Thyroid gland (tissue), 4 donors: ENCODE results near the gene CCDC87.
"Not testable (repeated sequence)": the region's sequence is repeated elsewhere in the genome, so short reads cannot be mapped to it uniquely, and the experiment has no call there.

Experiments used
- POLR2A ChIP-seq, 2 donors: fragments of 450-650 bp; IDR thresholded peaks; one replicate each; pipeline ENCODE4 v1.6.1; 2017; ENCODE audit warnings: antibody characterized with exemption in 2 of 2, mild to moderate bottlenecking in 2 of 2, moderate library complexity in 1 of 2
- TF ChIP-seq, protein P1 (sequence below), 6 experiments: fragments of 200-600 bp in 3 of 6; fragments of 450-650 bp in 3 of 6; sonication (generic) in 3 of 6; IDR thresholded peaks; one replicate each; pipeline ENCODE4 v1.5.1; 2016 to 2019; ENCODE audit warnings: antibody characterized with exemption in 6 of 6, mild to moderate bottlenecking in 2 of 6, inconsistent platforms in 1 of 6, moderate library complexity in 1 of 6

- TF ChIP-seq, protein P1, sequence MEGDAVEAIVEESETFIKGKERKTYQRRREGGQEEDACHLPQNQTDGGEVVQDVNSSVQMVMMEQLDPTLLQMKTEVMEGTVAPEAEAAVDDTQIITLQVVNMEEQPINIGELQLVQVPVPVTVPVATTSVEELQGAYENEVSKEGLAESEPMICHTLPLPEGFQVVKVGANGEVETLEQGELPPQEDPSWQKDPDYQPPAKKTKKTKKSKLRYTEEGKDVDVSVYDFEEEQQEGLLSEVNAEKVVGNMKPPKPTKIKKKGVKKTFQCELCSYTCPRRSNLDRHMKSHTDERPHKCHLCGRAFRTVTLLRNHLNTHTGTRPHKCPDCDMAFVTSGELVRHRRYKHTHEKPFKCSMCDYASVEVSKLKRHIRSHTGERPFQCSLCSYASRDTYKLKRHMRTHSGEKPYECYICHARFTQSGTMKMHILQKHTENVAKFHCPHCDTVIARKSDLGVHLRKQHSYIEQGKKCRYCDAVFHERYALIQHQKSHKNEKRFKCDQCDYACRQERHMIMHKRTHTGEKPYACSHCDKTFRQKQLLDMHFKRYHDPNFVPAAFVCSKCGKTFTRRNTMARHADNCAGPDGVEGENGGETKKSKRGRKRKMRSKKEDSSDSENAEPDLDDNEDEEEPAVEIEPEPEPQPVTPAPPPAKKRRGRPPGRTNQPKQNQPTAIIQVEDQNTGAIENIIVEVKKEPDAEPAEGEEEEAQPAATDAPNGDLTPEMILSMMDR (IDR thresholded peaks at IDR 0.05): not testable (repeated sequence)
- not testable (repeated sequence) for TF ChIP-seq POLR2A (IDR thresholded peaks at IDR 0.05)
Measured at GRCh38 chr11:66585447-66585846, 7.4 kb downstream of the CCDC87 start.
